Measurements from ENCODE around the gene PHLDA3. TPM values are rescaled to one million over a fixed set of nuclear protein-coding genes. Genes with fewer than 3 reads are reported as not detected.

The PHLDA3 gene
- total RNA-seq, 1 donor from 2014 or later = 1.9 TPM

- no peak overlapping the region for H2AFZ ChIP-seq (replicated peaks)
- TF ChIP-seq EZH2phosphoT487 (IDR thresholded peaks at IDR 0.05) = no peak
- TF ChIP-seq EZH2 (IDR thresholded peaks at IDR 0.05) = no peak
- no peak for TF ChIP-seq CTCF (IDR thresholded peaks at IDR 0.05)
- H3K9me3 Mint-ChIP-seq = peaks cover 4% of the 10 kb centered on the region
- H3K4me1 Mint-ChIP-seq = peaks cover 29% of the 10 kb centered on the region
- H3K27me3 Mint-ChIP-seq (ENCODE audit: insufficient read depth, low read depth) = peaks cover 3% of the 10 kb centered on the region
- H3F3A ChIP-seq (ENCODE audit: low read depth) = peaks cover 9% of the 10 kb centered on the region
- no peaks in the 10 kb centered on the region for H3K27me3 ChIP-seq
- no peaks in the 10 kb centered on the region for H3K9me3 ChIP-seq (ENCODE audit: low read depth)
- no peak overlapping the region for H3K27ac ChIP-seq
- no peak for DNase-seq (ENCODE audit: low spot score)
- H3K27ac Mint-ChIP-seq = no peak overlapping the region
- H3K36me3 Mint-ChIP-seq = peaks cover 4% of the 10 kb centered on the region
- no peaks in the 10 kb centered on the region for H3K79me2 ChIP-seq (ENCODE audit: low read depth)
- H3K4me3 Mint-ChIP-seq = no peak overlapping the region
- no peak overlapping the region for H3K4me3 ChIP-seq
- no peak overlapping the region for H3K4me2 ChIP-seq
- H3K4me1 ChIP-seq = peaks cover 19% of the 10 kb centered on the region
- no peaks in the 10 kb centered on the region for H4K20me1 ChIP-seq (ENCODE audit: low read depth)
- H3K36me3 ChIP-seq = no peaks in the 10 kb centered on the region
- no peak overlapping the region for H3K9ac ChIP-seq
These were observed 23.0 kb upstream of the PHLDA3 start for GRCh38 chr1:201491896-201492511.

GRCh38 chr1:201490708-201491131 lies 21.7 kb upstream of the PHLDA3 start:
- Histone ChIP-seq H4K20me1 (ENCODE audit: low read depth) (no peaks in the 10 kb centered on the region), H3K36me3 (no peaks in the 10 kb centered on the region), H3K9ac (no peak overlapping the region), H3K27ac (no peak overlapping the region), H3K27me3 (no peaks in the 10 kb centered on the region), H3K4me1 (peaks cover 16% of the 10 kb centered on the region), H2AFZ (replicated peaks) (no peak overlapping the region), H3K9me3 (ENCODE audit: low read depth) (no peaks in the 10 kb centered on the region), H3F3A (ENCODE audit: low read depth) (peaks cover 4% of the 10 kb centered on the region), H3K4me3 (no peak overlapping the region), H3K79me2 (ENCODE audit: low read depth) (no peaks in the 10 kb centered on the region), H3K4me2 (no peak overlapping the region)
- H3K27me3 Mint-ChIP-seq (ENCODE audit: insufficient read depth, low read depth) = peaks cover 3% of the 10 kb centered on the region
- no peak overlapping the region for H3K27ac Mint-ChIP-seq
- no peak for DNase-seq (ENCODE audit: low spot score)
- H3K9me3 Mint-ChIP-seq = peaks cover 4% of the 10 kb centered on the region
- no peak overlapping the region for H3K4me3 Mint-ChIP-seq
- TF ChIP-seq CTCF (IDR thresholded peaks at IDR 0.05) (no peak), EZH2phosphoT487 (IDR thresholded peaks at IDR 0.05) (no peak), EZH2 (IDR thresholded peaks at IDR 0.05) (no peak)
- peaks cover 19% of the 10 kb centered on the region for H3K4me1 Mint-ChIP-seq
- H3K36me3 Mint-ChIP-seq = peaks cover 4% of the 10 kb centered on the region

GRCh38 chr1:201489643-201490261 lies 20.8 kb upstream of the PHLDA3 start:
- Mint-ChIP-seq H3K4me3 (no peak overlapping the region), H3K36me3 (peaks cover 4% of the 10 kb centered on the region), H3K27me3 (ENCODE audit: insufficient read depth, low read depth) (peaks cover 3% of the 10 kb centered on the region), H3K27ac (no peak overlapping the region), H3K4me1 (peaks cover 15% of the 10 kb centered on the region), H3K9me3 (peaks cover 4% of the 10 kb centered on the region)
- H3K4me3 ChIP-seq = no peak overlapping the region
- TF ChIP-seq CTCF (IDR thresholded peaks at IDR 0.05) = no peak
- TF ChIP-seq EZH2 (IDR thresholded peaks at IDR 0.05) = no peak
- no peak for TF ChIP-seq EZH2phosphoT487 (IDR thresholded peaks at IDR 0.05)
- no peaks in the 10 kb centered on the region for H3F3A ChIP-seq (ENCODE audit: low read depth)
- H4K20me1 ChIP-seq (ENCODE audit: low read depth) = no peaks in the 10 kb centered on the region
- H3K27ac ChIP-seq = no peak overlapping the region
- no peaks in the 10 kb centered on the region for H3K9me3 ChIP-seq (ENCODE audit: low read depth)
- no peak overlapping the region for H2AFZ ChIP-seq (replicated peaks)
- no peak overlapping the region for H3K9ac ChIP-seq
- no peaks in the 10 kb centered on the region for H3K79me2 ChIP-seq (ENCODE audit: low read depth)
- no peak for DNase-seq (ENCODE audit: low spot score)
- no peaks in the 10 kb centered on the region for H3K27me3 ChIP-seq
- no peak overlapping the region for H3K4me2 ChIP-seq
- peaks cover 13% of the 10 kb centered on the region for H3K4me1 ChIP-seq
- H3K36me3 ChIP-seq = no peaks in the 10 kb centered on the region

Data from neural progenitor cell (in vitro differentiated cells).